HL-60 (cell line): ENCODE results near the gene ZBTB49.
"Not testable (repeated sequence)": the region's sequence is repeated elsewhere in the genome, so short reads cannot be mapped to it uniquely, and the experiment has no call there.

Experiments
- POLR2AphosphoS5 ChIP-seq: IDR thresholded peaks from 2 replicates; pipeline ENCODE4 v1.6.1; 2012; ENCODE audit warnings: low read depth
- REST ChIP-seq: IDR thresholded peaks from 2 replicates; pipeline ENCODE4 v1.6.1; 2012; ENCODE audit warnings: low read depth; ENCODE audit not compliant: insufficient replicate concordance
- TF ChIP-seq, protein P1 (sequence below): IDR thresholded peaks from one replicate; pipeline ENCODE4 v1.5.1; 2011; ENCODE audit warnings: low read length, control low read depth, inconsistent platforms; ENCODE audit not compliant: insufficient read depth

DNA sequence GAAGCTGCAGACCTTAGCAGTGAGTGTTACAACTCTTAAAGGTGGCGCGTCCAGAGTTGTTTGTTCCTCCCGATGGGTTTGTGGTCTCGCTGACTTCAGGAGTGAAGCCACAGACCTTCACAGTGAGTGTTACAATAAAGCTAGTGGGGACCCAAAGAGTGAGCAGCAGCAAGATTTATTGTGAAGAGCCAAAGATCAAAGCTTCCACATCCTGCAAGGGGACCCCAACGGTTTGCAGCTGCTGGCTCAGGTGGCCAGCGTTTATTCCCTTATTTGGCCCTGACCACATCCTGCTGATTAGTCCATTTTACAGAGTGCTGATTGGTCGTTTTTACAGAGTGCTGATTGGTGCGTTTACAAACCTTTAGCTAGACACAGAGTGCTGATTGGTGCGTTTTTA lies 58.5 kb downstream of the ZBTB49 start:
- TF ChIP-seq, protein P1, sequence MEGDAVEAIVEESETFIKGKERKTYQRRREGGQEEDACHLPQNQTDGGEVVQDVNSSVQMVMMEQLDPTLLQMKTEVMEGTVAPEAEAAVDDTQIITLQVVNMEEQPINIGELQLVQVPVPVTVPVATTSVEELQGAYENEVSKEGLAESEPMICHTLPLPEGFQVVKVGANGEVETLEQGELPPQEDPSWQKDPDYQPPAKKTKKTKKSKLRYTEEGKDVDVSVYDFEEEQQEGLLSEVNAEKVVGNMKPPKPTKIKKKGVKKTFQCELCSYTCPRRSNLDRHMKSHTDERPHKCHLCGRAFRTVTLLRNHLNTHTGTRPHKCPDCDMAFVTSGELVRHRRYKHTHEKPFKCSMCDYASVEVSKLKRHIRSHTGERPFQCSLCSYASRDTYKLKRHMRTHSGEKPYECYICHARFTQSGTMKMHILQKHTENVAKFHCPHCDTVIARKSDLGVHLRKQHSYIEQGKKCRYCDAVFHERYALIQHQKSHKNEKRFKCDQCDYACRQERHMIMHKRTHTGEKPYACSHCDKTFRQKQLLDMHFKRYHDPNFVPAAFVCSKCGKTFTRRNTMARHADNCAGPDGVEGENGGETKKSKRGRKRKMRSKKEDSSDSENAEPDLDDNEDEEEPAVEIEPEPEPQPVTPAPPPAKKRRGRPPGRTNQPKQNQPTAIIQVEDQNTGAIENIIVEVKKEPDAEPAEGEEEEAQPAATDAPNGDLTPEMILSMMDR: not testable (repeated sequence)
- not testable (repeated sequence) for TF ChIP-seq POLR2AphosphoS5, REST
